Femur (tissue), 1 donor: ENCODE measurements around the gene RSL24D1.

Experiments
- DNase-seq: peaks from one replicate; pipeline ENCODE4 v3.0.0-alpha.2; 2017

The RSL24D1 gene

GRCh38 chr15:55196458-55197361, at the start of gene RSL24D1:
Gene RSL24D1 (minus strand): TSS chr15:55196941. CDS start chr15:55196890, 51 bp downstream.
- peak; percentile 98 for DNase-seq

- no peak for DNase-seq
Observed at GRCh38 chr15:55245059-55245458, 48.3 kb upstream of the RSL24D1 start.

DNA sequence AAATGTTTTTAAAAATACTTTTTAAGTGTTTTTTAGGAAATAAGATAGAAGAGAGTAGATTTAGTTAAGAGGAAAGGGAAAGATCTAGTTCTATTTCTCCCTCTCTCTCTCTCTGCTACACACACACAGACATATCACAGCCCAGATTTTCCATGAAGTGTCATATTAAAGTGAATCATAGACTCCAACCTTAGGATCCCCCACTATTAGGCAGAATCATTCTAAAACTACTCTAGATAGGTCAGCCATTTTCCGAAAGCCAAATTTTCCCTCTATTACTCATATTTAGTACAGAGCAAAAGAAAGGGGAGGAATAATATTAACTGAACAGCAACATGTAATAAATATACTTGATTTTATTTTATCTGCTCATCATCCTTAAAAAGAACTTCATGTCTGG, 45.1 kb upstream of the RSL24D1 start:
- DNase-seq: no peak

- no peak for DNase-seq
Observed at GRCh38 chr15:55241186-55241585, 44.4 kb upstream of the RSL24D1 start.

DNA sequence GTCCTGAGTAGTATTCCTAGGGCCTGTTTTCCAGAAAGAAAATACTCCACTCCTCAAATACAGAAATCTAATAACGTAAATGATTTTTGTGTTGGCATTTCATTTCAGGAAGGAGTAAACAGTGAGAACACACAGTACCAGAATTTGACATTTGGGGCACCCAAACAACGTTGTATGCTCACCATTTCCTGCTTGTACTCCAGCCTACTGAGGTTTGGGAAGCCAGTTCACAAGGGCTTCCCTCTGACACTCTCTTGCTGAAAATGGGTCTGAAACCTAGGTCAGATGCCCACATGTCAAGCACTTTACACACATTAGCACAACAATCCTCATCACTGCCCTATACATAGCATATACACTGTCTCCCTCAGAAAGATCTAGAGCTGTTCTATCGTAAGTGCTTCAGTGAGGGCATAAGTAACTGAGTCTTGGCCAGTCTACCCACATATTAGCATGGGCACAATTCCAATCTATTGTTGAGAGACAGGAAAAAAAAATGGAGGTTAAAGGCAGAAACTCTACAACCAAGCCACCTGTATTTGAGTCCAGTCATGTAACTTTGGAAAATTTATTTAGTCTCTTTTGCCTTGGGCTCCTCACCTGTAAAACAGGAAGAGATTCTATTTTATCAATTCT, 43.5 kb upstream of the RSL24D1 start:
- no peak for DNase-seq

DNA sequence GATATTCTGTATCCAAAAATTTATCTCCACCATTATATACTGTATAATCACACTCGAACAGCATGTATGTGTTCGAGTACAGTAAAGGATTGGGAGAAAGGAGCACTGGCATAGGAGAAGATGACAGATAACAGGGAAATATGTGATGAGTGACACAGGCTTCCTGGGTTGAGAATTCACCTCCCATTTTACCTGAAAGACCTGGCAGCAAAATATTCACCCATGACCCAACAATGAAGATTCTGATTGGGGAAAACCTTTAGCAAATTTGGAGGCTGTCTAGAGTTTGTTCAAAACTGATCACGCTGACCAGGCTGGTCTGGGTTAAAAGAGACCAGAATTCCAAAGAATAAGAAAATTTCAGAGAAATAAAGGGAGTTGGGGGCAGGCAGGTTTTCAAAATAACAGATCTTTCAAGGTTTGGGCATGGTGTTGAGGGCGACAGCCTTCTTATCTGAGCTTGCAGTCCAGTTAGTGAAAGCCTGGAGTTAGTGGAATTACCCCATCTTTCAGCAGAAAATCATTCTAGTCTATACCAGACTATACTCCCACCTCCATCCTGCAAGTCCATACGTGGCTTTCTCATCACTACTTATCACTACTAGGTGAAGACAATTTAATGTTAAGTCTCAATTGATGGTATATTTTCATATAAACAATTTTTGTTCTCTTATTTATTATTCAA, 42.8 kb upstream of the RSL24D1 start:
- no peak for DNase-seq

DNA sequence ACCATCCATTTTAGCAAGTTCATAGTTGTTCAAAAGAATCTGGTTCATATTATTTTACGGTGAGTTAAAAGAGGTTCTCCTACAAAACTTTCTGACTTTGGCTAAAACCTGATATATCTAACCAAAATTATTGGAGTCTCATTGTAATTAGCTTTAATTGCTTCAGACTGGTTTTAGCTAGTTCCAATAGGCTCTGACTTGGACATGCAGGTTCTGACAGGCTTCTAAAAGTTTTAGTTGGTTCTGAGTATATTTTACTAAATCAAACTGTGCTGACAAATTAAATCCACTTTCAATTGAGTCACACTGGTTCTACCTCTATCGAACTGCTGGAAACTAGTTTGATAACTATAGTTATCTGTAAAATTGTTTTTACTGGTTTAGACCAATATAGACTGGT, 42.1 kb upstream of the RSL24D1 start:
- no peak for DNase-seq

DNA sequence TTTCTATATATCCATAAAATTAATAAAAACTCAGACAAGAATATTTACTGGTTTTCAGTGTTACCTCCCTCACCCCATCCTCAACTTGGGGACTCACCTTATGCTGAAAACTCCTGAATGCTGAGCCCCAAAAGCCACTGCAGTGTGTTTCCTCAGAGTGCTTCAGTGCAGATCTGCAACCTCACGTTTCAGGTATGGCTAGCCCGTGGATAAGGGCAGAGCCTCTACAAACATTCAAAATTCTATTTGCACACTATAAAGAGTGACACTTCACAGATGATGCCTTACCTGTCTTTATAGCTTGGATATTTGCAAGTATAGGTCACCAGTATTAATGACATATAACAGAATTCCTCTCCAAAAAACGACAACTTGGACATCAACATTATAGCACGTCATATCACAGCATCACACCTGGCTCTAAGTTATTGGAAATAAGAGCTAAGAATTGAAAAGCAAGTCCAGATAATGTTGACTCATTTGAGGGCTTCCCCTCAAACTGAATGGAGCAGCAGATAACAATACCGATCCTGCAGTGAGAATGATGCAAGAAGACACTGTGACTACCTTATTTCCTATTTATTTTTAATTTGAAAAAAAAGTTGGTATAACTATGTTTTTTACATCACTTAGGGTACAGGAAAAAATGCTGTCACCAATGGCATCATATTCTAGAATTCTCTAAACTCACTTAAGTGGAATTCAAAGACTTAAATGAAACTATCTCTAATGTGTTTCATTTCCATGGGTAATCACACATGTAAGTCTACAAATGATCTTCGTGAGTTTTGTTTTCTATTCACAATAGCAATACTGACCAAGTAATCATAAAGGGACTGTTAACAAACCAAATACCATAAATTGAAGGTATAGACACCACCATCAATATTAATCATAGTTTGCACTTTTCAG, 40.7 kb upstream of the RSL24D1 start:
- DNase-seq: no peak

GRCh38 chr15:55235546-55236036, 38.9 kb upstream of the RSL24D1 start:
- DNase-seq: no peak

GRCh38 chr15:55234800-55235104, 38.0 kb upstream of the RSL24D1 start:
- no peak for DNase-seq

DNA sequence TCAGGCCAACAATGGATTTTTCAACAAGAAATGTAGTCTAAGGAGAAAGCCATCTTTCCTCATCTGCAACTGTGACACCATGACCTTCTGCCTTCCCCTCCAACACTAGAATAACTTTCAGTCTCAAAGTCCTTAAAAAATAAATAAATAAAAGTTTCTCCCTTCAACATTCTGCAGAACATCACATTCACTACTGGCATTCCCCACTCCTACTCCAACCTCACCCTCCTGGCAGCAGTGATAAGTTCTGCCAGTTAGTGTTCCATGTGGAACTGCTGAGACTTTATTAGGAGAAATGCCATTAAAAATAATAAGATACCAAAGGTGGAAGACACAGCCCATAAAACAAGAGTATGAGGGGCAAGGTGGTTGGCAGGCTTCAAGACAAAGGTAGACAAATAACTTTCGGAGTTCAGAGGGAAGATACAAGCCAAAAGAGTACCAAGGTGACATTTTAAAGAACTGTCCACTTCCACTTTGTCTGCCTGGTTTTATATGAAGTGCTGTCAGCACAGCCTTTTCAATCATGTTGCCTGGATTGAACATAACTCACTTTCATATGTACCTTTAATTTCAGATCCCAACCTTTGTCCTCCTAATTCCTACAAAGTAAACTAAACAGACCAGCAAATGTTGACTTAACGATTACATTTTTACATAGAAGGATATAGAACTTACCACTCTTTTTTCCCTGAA, 37.5 kb upstream of the RSL24D1 start:
- DNase-seq: no peak

GRCh38 chr15:55231455-55231854, 34.7 kb upstream of the RSL24D1 start:
- DNase-seq: no peak

DNA sequence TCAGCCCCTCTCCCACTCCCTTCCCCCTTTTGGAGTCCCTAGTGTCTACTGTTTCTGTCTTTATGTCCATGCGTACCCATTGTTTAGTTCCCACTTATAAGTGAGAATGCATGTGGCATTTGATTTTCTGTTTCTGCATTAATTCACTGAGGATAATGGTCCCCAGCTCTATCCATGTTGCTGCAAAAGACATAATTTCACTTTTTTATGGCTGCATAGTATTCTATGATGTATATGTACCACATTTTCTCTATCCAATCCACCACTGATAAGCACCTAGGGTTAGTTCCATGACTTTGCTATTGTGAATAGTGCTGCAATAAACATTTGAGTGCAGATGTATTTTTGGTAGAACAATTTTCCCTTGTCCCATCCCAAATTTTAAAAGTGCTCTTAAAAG, 34.2 kb upstream of the RSL24D1 start:
- no peak for DNase-seq

DNA sequence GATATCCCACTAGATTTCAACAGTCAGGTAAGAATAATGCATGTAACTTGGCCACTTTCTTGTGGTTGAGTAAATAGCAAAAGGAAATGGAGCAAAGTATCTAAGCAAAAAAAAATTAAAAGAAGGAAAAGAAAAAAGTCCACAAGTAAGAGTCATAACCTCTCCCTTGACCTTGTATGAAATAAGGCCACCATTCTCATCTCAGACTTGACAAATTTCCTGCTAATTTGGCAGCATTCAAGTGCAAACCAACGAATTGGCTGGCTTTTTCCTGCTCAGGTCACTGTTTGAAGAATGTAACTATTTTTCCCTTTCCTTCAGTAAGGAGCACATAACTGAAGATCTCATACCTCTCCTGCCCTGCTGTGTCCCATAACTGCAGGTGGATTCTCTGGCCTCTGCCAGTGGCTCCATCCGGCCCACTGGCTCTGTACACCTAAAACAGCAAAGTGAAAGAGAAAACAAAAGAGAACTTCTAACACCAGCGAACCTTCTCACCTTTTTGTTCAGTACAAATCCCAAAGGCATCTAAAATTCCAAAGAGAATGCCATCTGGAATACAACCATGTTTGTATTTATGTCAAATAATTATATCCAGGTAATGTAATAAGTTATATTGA, 33.4 kb upstream of the RSL24D1 start:
- no peak for DNase-seq

GRCh38 chr15:55226127-55226526, 29.4 kb upstream of the RSL24D1 start:
- no peak for DNase-seq

DNA sequence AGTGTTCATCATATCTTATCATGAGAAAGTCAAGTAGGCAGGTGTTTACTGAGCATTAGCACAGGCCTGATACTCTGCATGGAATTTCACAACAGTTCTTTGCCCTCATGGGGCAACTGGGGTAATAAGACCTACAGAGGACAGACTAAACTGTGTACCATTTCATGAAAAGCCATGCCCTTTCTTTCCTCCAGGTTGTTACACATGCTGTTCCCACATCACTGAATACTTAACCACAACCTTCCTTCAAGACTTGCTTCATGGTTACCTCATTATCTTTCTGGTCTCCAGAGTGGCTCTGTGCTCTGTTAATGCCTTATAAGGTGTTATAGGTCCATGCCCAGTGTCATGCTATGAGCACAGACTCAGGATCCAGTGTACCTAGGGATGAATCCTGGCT, 28.2 kb upstream of the RSL24D1 start:
- no peak for DNase-seq

DNA sequence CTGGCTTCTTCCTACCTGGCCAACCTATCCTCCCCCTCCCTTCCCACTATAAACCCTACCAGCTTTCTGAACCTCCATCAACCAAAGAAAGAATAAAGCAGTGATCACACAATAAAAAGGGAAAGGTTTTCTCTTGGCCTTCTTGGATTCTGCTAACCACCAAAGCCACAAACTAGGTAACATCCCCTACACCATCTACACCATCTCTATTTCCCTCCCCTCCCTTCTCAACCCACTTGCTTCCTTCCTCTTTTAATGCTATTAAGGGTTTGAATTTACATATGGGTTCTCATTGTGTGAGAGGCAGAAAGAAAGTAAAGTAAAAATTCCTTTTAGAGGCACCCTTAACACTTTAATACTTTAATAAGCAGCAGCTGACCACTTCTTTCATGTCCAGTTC, 25.8 kb upstream of the RSL24D1 start:
- DNase-seq: no peak

DNA sequence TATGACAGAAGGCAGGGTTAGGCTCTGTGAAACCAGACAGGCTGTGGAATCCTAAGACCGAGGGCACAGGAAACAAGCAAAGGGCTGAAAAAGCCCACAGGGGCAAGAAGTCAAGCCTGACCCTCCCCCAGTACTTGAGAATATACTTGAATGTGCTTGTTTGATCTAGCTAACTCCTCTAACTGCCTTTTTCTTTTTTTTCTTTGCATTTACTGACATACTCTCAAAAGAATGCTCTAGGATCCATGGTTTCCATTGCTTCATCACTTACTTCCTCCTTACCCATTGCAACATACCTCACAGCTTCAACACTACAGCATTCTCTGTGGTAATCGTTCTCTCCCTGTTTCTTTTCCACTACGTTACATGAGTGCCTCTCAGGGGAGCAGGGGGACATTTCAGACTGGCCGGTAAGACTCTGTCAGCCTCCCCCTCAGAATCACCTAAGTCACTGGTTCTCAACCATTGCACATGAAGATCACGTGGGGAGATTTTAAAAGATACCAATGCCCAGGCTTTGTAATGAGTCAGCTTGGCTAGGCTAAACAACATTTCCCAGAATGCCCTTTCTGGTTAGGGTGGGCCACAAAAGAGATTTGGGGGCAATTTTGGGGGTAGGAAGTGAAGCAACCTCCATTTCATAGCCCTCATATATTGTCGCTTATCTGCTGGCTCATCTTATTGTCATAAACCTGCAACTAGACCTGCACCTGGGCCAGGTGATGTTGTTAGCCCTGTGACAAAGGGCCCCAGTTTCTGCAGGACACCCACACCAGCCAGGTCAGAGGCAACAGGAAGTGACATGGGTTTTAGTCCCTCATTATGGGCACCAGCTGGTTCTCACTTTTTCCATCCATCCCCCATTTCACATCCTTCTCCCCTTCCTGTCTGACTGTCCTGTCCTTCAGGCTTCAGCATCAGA, 24.6 kb upstream of the RSL24D1 start:
- peak; percentile 28 for DNase-seq

GRCh38 chr15:55220606-55221005, 23.9 kb upstream of the RSL24D1 start:
- no peak for DNase-seq

DNA sequence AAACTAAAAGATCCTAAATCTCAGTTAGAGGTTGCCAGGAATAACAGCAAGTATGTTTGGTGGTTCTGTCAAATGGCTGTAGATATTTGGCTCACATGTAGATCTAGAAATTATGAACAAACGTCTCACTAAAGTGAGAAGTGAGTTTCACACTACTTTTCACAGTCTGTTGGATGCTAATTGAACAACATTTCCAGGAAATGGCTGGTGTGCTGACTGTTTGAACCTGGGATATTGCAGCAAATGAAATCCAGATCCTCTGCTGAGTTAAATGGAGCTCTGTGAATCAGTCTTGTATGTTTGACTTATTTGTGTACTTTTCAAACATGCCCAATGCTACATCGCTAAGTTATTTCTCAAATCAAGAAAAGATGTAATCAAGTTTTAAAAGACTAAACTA, 21.3 kb upstream of the RSL24D1 start:
- DNase-seq: no peak
